ENCODE results near the gene WDR18.

Gene WDR18, protein sequence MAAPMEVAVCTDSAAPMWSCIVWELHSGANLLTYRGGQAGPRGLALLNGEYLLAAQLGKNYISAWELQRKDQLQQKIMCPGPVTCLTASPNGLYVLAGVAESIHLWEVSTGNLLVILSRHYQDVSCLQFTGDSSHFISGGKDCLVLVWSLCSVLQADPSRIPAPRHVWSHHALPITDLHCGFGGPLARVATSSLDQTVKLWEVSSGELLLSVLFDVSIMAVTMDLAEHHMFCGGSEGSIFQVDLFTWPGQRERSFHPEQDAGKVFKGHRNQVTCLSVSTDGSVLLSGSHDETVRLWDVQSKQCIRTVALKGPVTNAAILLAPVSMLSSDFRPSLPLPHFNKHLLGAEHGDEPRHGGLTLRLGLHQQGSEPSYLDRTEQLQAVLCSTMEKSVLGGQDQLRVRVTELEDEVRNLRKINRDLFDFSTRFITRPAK

DNA sequence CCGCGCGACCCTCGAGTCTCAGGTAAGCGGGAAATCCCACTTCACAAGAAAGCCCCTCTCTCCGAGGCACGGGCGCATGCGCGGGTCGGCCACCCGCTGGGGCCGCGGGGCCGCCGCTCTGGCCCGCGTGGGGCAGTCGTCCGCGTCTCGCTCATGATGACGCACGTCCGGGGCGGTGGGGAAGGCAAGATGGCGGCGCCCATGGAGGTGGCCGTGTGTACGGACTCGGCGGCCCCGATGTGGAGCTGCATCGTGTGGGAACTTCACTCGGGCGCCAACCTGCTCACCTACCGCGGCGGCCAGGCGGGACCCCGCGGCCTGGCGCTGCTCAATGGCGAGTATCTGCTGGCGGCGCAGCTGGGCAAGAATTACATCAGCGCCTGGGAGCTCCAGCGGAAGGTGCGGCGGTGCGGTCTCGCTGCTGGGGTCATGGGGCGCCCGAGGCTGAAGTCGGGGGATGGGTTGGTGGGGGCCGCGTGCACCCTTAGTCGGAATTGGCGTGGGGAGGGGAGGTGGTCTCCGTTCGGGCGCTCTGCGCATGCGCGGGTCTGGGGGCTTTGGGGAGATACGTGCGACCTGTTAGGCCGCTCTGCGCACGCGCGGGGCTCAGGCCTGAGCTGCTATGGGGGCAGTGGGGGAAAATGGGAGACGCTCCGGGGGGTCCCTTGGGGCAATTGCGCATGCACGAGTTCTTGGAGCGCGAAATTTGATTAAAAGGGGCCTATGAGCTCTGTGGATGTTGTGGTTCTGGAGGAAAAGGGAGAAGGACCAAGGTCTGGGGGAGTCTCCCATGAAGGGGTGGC is at the start of gene WDR18:
Gene WDR18, plus strand, starts transcription at position 181 of the 803 bp plus-strand sequence. Its CDS starts 9 bp downstream, at position 190.
- DNase-seq = peak; percentile 91

DNA sequence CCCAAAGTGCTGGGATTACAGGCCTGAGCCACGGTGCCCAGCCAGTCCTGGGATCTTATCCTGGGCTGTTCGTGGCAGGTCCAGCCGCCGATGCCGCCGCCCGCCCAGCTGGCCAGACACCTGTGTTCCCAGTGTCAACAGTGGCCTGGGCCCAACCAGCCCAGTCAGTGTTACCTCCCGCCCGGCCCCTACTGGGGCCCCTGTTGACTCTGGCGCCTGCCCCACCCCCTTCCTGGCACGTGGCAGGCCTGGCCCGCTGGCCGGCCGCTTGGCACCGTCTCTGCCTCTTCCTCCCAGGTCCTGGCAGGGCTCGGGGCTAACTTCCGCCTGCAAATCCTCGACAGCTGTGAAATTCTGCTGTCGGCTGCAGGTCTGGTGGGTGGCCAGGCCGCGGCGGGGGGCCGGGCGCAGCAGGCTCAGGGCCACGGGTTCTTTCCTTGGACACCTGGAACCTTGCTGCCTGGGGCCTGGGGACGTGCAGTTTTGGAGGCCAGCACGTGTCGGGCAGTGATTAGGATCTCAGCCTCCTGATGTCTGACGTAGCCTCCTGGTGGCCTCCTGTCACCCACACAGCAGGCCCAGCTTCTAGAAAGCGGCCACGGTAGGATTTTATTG is 49.2 kb upstream of the WDR18 start:
- peak; percentile 29 for DNase-seq

DNA sequence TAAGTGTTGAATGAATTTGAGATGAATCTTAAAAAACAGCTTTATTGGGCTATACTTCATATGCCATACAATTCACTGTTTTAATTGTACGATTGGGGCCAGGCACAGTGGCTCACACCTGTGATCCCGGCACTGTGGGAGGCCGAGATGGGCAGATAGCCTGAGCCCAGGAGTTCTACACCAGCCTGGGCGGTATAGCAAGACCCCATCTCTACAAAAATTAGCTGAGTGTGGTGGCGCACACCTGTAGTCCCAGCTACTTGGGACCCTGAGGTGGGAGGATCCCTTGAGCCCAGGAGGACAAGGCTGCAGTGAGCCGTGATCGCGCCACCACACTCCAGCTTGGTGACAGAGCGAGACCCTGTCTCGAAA is 48.0 kb upstream of the WDR18 start:
- no peak for DNase-seq

DNA sequence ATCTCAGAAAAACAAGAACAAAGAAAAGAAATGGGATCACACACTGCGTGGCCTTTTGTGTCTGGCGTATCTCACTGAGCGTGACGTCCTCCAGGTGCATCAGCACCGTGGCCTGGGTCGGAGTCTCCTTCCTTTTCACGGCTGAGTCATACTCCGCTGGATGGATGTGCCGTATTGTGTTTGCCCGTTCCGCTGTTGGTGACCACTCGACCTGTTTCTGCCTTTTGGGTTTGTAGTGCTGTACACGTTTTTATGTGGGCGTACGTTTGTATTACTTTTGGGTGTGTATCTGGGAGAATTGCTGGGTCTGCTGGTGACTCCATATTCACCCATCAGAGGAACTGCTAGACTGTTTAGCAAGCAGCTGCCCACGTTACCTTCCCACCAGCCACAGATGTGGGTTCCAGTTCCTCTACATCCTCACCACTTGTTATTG is 46.9 kb upstream of the WDR18 start:
- no peak for DNase-seq

DNA sequence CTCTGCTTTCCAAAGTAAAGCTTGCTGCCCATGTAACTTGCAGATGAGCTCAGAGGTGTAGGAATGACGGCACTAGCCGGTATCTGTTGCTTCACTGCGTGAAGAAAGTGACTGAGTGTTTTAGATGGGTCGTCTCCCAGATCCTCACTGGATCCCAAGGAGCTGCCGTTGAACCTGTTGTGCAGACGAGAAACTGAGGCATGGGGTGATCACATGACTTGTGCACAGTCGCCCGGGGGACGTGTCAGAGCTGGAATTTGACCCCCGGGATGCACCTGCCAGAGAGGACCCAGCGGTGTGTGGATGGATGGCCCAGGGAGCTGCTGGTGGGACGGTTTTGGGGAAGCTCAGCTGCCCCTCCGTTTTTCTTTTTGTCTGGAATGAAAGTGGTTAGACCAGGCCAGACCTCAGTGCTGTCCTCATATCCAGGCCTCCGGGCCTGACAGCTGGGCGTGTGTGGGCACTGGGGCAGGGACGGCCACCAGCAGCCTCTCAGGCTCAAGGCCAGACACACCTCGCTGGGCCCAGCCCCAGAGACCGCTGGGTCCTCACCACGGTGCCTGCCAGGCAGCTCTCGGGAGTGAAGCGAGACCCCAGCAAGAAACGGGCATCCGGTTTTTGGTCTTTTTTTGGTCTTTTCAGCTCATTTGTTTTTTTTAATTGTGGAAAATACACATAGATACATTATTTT is 45.8 kb upstream of the WDR18 start:
- DNase-seq = no peak

DNA sequence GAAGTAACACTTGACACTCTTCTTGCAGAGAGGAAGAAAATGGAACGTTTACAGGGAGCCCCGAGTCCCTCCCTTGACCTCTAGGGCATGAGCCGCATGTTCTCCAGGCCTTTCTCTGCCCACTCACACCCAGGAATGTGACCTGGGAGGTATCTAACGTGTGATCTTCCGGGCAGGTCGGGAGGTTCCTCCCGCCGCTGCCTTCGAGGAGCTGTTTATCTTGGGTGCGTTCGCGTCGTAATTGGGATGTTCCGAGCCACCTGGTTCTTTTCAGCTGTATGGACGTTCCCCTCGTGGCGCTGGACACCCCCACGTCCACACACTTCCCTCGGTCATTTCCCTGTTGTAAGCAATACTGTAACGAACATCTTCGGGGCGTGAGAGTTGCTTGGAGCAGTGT is 44.7 kb upstream of the WDR18 start:
- DNase-seq = no peak

DNA sequence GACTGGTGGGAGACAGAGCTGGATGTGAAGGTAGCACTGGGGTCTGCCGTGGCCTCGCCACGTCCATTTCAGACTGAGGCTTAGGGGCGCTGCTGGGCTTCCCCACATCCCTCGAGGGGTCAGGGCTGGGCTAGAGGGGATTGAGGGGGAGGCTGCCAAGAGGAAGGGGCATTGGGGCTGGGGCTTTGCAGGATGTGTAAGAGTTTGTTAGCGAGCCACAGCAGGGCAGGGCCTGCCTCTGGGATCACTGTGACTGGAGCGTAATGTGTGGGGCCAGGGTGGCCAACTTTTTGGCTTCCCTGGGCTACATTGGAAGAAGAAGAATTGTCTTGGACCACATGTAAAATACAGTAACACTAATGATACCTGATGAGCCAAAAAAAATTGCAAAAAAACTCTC is 44.2 kb upstream of the WDR18 start:
- DNase-seq = no peak

DNA sequence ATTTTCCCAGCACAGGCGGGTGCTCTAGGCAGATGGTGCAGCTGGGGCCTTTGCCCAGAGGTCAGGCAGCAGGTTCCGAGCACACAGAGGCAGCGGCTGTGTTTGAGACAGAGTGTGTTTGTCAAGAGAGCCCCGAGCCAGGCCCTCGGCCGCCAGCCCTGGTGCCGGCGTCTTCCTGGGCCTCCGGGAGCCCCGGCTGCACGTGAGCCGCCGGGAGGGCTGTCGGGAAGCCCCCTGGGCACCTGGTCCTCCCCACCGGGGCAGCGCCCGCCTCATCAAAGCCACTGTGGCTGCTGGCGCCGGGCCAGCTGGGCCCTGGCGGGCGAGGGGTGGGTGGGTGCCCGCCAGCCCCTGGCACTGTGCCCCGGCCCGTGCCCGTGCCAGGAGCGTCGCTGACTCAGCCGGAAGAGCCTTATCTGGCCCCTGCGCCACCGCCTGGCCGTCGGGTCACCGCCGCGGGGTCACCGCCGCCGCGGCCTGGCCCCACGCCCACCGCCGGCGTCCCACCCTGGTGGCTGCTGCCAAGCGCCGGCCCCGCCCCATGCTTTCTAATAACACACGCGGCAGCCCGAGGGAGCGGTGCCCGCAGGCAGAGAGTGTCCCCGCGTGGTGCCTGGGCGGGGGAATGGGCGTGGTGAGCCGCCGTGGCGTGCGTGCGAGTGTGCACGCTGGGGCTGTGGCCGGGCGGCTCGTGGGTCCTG is 43.4 kb upstream of the WDR18 start:
- DNase-seq = peak; percentile 92

DNA sequence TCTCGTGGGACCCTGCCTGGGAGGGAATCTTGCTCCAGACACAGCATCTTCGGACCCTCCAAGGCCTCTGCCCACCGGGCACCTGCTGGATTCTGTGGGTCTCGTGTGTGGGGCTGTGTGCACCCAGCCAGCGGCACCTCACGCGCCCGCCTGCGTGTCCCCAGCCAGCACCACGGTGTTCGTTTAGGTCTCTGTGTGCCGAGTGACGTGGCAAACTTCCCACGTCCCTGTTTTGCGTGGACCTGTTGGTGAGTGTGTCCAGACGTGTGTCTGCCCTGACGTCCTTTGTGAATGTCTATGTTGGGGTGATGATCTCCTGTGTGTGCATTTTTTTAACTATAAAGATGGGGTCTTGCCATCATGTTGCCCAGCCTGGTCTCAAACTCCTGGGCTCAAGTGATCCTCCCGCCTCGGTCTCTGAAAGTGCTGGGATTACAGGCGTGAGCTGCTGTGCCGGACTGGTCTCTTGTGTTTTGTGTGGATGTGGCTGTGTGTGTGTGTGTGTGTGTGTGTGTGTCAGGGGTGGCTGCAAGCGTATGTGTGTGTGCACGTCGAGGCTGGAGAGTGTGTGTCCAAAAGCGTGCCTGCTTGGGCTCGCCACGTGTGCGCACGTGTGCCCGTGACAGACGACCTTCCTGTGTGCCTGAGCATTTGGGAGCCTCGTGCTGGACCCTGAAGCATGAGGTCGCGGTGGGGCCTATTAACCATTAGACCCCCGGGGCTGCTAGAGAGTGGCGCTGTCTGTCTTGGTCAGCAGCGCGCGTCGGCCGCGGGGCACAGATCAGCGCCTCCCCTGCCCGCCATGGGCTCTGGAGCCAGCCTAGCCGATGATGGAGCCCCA is 42.6 kb upstream of the WDR18 start:
- no peak for DNase-seq

DNA sequence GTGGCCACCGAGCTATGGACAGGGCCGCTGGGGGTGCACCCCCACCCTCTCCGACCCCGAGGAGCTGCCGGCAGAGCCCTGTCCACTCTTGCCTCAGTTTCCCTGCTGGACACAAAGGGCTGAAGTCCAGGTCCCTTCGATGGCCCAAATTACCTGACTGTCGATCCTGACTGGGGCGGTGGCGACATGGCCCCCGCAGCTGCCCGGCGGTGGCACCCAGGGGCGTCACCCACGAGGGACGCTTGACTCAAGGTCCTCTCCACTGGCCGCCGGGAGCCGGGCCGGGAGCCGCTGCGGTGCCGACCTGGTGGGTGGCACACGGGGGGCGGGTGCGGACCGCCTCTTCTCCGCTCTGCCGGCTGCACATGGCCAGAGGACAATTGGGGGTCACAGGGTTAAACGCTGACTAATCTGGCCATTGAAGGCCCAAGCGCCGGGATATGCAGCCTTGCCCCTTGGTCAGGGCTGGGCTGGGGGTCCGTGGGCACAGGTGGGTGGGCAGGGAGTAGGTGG is 42.0 kb upstream of the WDR18 start:
- no peak for DNase-seq

DNA sequence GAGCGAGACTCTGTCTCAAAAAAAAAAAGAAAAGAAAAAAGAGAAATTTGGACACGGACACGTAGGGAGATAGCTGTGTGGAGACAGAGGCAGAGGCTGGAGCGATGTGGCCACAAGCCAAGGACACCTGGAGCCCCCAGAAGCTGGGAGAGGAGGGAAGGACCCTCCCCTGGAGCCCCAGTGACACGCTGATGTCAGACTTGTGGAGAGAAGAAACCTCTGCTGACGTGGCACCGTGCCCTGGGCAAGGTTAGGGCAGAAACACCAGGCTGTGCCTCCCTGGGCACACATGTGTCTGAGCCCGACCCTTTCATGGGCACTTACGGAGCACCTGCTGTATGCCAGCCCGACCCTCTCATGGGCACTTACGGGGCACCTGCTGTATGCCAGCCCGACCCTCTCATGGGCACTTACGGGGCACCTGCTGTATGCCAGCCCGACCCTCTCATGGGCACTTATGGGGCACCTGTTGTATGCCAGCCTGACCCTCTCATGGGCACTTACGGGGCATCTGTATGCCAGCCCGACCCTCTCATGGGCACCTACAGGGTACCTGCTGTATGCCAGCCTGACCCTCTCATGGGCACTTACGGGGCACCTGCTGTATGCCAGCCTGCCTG is 40.5 kb upstream of the WDR18 start:
- DNase-seq = no peak

DNA sequence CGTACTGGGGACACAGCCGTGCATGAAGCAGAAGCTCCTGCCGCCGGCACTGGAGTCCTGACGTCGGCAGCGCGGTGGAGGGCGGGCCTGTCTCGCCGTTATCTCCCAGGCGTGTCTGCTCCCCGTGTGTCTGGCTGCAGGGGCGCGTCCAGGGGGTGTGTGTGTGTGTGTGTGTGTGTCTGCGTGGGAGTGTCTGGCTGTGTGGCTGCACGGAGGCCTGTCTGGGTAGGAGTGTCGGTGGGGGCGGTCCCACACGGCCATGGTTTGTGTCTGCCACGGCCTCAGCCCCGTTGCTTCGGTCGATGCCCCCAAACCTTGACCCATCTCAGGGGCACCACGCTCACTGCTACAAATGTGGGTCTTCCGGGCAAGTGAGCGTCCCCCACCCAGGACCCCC is 40.0 kb upstream of the WDR18 start:
- peak; percentile 95 for DNase-seq

DNA sequence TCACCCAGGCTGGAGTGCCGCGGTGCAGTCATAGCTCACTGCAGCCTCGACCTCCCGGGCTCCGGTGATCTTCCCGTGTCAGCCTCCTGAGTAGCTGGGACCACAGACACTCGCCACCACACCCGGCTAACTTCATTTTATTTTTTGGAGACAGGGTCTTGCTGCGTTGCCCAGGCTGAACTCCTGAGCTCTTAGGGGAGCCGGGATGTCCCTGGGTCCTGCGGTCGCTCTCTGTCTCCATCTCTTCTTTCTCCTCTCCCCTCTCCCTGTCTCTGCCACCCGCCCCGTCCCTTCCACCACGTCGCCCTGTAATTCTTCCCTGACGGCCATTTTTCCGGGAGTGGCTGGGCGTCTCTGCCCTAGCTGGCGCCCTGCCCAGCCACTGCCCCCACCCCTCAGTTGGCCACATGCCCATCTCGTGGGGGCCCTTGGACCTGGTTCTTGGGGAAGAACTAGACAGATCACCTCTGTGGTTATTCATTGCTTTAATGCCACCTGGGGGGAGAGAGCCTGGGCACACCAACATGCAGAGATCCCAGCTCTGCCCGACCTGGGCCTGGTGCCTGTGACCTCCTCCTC is 39.4 kb upstream of the WDR18 start:
- DNase-seq = peak; percentile 51

DNA sequence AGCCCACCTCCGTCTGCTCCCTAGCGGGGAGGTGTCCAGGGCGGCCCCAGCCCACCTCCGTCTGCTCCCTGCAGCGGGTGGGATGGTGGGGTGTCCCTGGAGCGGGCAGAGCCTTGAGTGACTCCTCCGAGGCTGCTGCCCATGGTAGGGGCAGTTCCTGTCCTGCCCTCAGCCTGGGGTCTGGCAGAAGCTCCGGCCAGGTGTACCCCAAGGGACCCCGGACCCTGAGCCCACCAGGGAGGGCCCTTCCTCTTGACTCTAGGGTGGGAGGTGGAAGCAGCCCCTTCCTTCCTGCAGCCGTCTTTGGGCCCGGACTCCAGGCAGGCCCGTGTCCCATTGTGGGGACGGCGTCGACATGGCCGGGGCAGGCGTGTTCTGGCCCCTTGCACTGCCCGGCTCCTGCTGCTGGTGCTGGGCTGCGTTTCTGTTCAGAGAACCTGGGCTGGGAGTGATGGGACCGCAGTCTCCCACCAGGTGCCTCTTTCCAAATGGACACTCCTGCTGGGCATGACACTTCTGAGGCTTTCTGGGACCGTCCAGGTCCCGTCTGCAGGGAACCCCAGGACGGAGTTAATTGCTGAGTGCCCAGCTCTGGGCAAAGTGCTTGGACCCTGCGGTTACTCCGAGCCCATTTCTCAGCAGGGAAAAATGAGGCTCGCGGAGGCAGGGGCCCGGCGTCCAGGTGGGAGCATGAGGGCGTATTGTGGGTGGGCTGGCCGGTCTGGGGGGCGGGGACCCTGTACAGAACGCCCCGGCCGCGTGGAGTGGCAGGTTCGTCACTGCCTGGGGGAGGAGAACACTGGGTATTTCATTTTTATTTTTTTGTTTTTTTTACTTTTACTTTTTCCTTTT is 38.5 kb upstream of the WDR18 start:
- no peak for DNase-seq

DNA sequence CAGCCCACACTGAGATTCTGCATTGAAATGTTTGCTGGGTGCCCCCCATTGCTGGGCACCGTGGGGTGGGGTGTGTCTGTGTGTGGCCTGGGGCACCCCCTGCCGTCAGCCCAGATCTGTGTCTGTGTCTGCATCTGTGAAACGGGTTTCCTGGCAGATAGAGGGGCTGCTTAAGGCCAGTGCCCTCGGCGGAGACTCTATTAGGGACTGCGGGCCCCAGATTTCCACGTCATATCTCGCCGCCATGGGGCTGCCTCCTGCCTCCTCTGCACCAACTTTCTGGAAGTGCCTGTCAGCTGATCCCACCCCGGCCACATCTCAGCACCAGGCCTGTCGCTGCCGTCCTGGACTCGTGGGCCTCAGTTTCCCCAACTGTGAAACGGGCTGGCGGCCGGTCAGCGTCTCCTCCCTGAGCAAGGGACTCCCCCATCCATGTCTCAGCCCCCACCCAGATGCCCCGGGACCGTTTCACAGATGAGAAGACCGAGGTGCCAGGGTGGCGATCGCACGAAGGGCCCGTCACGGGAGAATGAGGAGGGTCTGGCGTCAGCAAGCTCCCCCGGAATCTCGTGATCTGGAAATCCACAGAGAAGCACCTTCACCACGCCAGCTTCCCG is 36.9 kb upstream of the WDR18 start:
- DNase-seq = no peak

DNA sequence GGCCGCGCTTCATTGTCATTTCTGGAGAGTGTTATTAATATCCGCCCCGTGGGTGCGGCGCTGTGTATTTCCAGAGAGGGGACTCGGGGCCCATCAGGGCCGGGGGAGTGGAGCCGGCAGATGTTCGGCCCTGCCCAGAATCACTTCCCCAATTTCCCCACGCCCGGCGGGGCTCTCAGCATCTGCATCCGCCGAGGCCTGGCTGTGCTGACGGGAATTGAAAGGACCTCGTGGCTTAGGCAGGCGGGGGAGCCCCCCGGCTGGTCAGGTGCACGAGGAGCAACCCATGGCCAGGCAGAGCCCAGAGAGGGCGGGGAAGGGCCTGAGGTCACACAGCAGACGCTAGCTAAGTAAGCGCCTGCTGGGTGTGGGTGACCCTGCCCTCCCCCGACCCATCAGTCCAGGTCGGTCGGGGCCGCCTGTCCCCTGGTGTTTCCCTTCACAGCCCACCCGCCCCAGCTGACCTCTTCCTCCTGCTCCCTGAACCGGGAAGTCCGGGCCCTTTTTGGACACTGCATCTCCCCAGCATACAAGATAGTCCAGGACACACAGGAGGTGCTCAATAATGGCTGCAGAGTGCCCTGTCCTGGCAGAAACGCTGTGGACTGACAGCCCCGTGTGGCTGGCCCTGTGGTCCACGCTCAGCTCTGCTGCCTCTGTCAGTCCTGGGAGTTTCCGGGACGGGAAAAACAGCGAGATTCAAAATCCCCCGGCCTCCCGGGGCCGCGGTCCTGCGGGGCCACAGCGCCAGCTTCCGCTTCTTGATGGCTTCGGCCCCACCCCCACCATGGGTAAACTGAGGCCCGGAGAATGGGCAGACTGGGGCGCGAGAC is 36.2 kb upstream of the WDR18 start:
- DNase-seq = no peak

DNA sequence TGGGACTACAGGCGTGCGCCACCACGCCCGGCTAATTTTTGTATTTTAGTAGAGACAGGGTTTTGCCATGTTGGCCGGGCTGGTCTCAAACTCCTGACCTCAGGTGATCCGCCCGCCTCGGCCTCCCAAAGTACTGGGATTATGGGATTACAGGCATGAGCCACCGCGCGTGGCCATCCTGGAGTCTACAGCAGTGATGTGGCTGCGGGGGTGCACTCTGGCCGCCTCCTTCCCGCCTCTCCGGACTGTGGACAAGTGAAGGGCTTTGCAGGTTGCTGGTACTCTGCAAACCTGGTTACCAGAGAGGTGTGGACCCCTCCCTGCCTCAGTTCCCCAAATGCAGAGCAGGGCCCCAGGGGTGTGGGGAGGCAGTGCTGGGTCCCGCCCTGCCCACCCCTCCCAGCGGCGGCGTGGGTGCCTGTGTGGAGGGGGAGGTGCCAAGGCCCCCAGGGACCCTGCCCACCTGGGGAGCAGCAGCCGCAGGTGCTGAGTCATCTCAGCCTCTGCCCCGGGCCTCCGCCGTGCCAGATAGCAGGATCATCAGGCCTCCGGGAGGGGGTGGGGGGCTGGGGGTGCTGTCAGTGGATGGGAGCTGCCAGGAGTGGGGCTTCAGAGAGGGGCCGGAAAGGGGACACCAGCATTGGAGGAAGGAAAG is 35.2 kb upstream of the WDR18 start:
- DNase-seq = no peak

Data from hematopoietic multipotent progenitor cell treated with erythropoietin and hydrocortisone succinate and interleukin-3 and kit ligand, for 8 days (in vitro differentiated cells).